Measurements from ENCODE around the gene AREG.

AREG gene

DNA sequence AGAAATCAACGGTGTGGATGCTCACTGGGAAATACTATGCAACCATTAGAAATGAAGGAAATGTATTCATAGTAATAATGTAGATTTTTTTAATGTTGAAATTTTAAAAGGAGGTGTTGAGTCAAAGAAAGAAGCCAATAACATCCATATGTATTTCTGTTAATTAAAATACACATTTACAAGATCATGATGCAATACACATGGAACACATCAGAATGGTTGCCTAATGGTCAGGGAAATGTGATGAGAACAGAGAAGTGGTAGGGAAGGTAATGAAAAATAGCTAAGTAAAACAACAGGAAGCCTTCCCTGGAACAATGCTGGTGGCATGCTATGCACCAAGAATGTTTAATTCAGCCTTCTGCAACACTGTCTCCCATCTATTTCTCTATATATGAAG is 18.2 kb downstream of the AREG start:
- no peak for DNase-seq (ENCODE audit: low read depth)

DNA sequence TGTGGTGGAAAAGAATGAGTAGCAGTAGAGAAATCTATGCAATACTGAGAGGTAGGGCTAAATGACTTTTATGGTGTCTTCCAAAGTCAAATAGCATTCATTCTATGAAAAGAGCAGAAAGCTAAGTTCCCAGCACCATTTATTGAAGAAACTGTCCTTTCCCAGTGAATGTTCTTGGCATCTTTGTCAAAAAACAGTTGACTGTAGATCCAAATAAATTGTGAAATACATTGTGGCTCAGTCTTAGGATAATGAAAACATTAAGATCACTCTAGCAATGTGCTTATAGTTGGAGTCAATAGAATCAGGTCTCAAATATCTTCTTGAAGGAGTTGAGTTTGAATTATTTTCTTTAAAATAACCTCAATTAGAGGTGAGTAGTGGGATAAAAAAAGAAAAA is 19.4 kb downstream of the AREG start:
- DNase-seq (ENCODE audit: low read depth), result no peak

DNA sequence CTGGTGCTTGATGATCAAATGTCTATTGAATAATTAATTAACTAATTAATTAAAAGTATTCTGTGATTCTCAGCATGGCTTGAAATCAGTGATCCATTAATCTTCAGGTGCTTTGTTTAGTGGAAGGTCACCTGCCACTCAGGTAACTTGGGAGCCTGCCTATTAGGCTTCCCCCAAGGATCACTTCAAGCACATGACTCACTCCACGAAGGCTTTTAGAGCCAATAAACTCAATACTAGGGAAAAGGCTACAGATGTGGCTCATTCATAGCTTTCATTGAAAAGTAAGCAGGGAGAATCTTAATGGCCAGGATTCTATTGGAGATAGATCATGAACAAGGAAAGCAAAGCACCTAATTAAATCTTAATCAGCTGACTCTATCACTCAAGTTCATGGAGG is 21.3 kb downstream of the AREG start:
- no peak for DNase-seq (ENCODE audit: low read depth)

DNA sequence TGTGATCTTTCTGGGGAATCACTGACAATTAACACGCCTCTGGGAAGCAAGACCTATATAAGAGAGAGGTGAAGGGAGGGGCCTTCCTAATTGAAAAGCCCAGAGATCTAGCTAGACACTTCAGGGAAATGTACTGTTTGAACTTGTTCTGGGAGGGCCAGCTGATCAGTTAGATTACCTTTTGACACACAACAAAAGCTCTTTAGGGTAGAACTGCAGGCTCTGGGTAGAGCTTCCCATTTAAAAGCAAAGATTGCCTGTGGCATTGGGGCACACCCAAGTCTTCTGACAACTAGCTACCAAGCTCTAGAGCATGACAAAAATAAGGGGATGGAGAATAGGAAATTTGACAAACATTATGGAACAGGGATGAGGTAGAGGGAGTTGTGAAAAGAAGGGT is 26.3 kb downstream of the AREG start:
- no peak for DNase-seq (ENCODE audit: low read depth)

DNA sequence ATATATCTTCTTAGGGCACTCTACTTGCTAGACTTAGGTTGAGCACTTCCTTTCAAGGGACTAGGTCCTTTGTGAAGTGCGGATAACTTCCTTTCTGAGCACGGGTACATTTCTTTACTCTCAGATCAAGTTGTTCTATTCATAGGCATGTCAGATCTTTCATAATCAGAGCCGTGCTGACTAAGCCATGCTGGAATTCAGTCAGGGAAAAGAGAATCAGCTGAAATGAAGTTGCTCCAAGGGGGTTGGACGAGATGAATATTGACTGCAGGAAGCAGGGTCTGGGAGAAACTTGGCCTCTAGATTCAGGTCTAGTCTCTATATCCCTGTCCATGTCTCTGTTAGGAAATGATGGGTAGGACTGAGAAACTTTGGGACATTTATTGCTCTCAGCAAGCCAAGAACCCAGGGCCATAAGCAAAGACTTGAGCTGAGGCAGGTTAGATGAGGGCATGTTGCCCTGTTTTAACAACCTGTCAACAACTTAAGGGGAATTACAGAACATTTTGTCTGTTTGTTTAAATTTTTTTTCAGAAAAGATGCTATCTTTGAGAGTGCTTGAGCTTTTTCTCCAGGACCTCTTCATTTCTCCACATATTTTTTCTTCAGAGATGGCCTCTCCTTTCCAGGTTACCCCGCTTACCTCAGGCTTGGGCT is 28.3 kb downstream of the AREG start:
- DNase-seq (ENCODE audit: low read depth), result no peak

DNA sequence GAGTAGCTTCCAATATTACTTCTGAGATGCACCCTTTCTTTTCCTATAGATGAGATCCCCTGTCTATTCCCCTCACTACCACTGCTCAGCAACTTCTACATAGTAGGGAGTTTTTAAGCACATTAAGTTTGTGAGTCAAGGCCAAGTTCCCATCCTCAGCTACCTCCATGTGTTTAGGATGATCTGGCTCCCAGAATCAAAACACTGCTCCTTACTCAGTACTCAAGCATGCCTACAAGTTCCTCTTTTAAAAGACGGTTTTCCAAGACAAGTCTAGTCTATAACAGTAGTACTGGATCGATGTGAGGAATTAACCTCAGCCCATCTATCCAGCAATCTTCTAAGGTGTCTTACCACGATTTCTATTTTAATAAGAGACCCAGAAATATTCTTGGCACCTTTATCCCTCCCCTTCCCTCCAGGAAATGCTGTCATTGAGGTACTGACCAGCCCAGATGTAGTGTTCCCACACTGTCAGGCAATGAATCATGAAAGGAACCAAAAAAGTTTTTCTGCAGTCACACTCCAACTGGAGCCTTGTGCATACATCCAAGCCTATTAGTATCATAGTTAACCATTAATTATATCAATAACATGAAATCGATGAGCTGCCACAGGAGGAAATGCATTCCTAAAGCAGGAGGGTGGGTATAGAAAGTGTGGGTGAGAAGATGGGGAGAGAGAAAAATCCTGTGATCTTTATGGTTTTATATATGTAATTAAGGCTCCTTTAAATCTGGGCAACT is 29.6 kb downstream of the AREG start:
- no peak for DNase-seq (ENCODE audit: low read depth)

DNA sequence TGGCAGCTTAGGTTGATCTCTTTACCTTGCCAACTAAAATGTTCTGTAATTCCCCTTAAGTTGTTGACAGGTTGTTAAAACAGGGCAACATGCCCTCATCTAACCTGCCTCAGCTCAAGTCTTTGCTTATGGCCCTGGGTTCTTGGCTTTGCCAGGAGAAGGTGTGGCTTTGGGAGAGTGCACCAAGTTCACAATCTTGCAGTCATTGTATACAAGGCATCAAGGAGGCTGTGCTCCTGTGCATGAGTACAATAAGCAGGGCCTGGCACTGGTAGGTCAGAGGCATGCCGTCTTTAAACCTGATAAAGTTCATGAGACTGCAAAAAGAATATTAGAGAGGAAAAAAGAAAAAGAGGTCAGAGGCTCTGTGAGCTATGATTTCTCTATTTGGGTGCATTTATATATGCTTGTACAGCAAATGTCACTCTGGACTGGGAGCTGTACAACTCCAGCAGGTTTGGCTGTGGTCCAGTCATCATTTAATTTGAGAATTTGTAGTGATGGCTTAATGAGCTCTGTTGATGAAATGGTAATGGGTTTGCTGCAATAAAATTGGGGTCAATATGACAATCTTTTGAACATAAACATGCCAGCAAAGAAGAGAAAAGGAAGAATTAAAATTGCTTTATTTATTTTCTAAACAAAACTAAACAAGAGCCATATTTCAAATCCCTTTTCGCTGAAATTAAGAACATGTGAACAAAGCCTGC is 30.3 kb downstream of the AREG start:
- DNase-seq (ENCODE audit: low read depth), result no peak

DNA sequence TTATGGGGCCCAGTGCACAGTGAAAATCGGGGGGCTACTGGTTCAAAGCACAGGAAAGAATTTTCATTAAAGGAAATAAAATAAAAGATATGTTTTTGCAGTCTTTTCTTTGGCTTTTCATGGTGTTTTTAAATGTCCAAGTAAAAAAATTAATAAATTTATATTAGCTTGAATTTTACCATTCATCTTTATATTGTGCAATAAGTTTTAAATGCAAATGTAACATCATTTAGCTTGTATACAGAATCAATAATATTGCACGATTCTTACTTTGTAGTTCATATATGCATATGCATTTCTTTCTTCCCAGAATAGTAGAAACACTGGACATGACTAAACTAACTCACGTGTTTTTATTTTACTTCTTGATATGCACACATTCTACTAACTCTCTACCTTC is 31.0 kb downstream of the AREG start:
- DNase-seq (ENCODE audit: low read depth), result no peak

DNA sequence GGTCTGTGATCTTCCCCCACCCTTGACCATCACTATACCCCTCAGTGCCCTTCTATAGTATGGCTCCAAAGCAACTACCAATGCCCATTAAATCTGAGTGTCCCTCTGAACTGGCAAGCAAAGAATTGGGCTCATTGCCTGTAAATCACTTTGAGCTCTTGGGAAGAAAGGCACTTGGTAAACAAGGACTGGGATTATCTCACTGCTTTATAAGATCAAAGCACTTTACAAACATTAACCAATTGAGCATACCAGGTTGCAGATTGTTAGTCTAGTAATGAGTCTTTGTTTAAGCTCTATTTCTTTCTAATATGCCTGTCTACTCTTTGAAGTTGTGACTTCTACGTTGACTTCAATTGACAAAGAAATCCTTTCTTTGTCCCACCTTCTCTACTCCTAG is 34.1 kb downstream of the AREG start:
- DNase-seq (ENCODE audit: low read depth), result no peak

DNA sequence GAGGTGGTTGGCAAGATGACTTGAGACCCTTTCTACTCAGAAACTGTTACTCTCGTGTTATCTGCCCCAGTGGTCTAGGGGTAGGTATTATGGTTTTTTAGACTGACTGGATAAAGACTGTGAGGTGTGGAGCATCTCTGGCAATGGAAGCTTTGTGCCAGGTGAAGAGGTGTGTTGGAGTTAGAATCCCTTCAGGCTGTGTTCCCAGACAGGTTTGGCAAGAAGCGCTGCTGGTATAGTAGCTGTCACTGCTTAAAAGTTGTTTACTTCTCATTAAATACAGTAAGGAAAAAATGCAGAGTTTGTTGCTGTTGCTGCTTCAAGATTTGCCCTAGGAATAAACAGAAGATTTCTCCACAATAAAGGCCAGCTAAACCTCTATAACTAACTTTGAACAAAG is 35.3 kb downstream of the AREG start:
- no peak for DNase-seq (ENCODE audit: low read depth)

DNA sequence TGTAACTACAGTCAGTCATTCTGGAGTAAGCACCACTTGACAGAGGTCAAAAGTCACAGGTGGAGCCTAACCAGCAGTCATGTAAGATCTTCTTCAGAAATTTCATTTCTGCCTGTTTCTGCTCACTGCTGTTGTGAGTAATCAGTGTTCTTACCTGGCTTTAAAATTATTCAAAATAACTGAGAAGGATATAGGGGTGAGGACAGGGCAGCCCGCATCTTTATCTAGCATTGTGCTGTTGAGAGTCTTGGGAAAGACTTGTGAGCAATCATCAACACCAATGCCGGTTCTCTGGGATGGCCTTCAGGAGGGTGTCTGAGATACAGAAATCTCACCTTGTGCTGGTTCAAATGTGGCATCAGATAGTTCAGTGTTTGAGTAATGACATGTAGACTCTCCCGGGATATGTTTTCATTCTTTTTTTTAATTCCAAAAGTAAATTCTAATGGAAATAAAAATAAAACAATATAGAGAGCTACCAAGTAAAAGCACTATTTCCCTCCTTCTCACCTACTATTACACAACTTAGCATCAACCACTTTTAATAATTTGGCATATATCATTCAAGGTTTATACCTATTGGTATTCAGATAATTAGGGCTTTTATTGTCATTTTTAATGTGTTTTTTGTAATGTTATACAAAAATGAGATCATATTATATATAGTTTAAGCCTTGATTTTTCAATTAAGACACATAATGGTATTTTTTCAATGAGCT is 37.1 kb downstream of the AREG start:
- no peak for DNase-seq (ENCODE audit: low read depth)

DNA sequence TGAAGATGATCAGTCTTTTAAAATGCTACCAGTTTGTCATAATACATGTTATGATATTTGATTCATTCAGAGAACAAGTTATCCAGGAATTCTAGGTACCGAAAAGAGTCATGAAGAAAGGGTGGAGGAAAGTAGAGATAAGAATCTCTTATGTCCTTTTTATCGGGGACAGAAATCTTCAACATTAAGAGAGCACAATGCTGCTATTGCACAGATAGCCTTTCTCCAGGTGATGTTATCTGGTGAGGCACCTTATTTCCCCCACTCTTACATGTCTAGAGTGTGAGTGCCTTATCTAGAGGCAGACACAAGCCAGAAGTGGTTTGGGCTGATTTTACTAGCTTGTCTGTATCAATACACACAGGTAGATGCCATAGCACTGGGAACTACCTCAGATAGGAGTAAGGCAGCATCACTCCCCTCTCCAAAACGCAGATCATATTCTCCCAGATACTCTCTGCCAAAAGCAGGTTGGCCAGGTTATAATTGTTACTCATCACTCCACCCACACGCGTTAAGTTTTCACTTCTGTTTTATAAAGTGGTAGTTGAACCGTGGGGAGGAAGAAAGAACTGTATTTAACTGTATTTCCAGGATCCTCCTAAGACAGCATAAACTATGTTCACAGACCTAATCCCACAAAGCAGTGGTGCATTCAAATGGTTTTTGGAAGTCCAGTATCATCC is 38.4 kb downstream of the AREG start:
- DNase-seq (ENCODE audit: low read depth), result no peak

DNA sequence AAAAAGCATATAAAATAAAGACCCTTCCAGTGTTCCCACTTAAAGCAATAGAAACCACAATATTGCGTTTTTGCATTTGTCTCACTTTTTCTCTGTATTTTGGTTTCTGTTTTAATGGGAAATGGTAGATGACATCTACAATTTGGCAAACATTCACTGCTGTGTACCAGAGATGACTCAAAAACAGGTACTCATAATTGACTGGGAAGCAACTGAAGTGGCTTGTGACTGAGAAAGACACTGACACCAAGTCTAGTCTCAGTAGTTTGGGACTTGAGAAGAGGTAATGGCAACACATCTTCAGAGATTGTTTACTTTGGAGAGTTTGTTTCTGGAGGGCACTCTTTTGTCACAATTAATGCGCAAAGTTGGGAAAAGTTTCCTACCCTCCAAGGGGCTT is 42.0 kb downstream of the AREG start:
- DNase-seq (ENCODE audit: low read depth), result no peak

DNA sequence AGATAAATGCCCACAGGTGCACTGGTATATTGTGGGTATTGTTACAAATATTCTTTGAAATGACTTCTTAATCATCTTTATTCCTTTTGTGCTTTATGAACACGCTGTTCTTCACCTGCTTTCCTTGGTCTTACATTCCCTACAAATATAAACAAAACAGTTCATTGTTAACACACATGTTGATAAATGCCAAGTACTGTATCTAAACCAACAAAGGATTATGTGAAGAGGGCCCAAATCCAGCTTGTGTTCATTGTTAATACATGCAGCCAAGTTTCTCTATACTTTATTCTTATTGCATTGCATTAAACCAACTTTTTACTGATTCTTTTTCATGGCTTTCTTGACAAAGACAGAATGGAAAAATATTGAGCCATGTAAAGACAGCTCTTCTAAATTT is 42.8 kb downstream of the AREG start:
- DNase-seq (ENCODE audit: low read depth), result no peak

DNA sequence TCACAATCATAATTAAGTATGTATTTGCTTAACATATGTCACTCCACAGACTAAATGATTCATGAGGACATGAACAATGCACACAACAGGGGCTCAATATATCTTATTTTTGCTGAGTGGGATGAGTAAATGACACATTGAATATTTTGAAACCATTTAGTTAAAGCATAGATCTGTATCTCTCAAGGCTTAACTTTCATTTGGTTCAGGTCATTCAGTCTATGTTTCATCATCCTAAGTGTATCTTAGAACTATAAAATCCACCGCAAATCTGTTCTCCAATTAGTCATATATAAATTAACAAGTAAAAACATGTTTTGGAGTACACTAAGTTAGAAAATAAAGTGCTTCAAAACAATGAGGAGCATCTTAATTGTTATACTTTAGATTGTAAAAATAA is 45.8 kb downstream of the AREG start:
- DNase-seq (ENCODE audit: low read depth), result no peak

DNA sequence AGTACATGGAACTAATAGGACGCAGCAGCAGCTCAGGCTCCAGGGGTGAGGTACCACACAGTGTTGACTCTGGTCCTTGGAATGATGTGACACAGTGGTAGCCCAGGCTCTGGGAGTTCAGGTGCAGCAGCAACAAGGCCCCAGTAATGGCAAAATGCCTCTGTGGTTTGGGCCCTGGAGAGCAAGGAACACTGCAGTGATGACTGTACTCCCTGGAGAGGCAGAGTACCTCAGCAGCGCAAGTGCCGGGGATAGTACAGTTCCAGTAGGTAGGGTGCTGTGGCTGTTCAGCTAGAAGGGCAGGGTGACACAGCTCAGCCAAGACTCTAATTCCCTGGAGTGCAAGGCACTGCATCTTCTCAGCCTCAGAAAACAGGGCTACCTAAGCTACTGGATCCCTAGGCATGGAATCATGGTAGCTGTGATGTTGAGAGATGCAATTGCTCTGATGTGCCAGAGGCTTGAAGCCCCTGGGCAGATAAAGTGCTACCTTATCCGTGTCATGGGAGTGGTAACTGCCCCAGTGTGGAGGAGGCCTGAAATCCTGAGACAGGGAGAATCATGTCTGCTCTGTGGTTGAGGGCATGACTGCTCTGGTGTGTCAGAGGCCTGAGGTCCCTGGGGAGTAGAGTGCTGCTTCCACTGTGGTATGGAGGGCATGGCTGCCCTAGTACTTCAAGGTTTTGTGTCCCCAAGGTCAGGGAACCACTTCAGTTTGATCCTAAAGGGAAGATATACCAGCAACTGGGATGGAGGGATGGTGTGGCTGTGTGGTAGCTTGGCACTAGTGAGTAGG is 55.2 kb downstream of the AREG start:
- no peak for DNase-seq (ENCODE audit: low read depth)

DNA sequence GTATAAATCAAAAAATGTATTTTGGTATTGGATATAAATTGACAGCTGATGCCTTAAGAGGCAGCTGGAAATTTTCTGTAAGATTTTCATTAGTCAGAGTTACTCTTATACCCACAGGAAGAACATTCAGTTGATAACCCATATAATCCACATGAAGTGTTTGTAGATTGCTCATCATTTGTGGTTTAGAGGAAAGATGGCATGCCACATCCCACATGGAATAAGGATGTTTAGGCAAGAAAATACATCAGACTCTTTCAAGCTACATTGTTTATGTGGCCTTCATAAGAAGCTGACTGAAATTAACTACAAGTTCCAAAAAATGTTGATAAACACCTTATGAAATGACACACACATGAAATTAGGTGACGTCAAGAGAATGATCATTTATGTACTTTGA is 56.6 kb downstream of the AREG start:
- DNase-seq (ENCODE audit: low read depth), result no peak

DNA sequence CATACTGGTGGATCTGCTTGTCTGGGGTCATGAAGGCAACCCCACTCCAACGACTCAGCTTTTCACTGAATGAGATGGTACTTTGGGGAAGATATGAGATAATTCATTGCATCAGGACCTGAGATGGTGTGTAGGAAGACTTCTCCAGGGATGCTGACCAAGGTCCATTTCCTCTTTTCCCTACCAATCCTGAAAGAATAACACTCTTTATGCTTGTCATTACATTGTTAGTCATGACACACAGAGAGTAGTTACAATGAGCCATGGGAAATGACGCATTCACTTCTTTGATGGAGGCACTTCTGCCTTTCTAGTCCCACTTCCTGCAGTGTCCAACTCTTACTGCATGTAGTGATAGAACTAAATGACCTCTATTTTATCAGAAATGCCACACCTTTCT is 58.6 kb downstream of the AREG start:
- DNase-seq (ENCODE audit: low read depth), result no peak

DNA sequence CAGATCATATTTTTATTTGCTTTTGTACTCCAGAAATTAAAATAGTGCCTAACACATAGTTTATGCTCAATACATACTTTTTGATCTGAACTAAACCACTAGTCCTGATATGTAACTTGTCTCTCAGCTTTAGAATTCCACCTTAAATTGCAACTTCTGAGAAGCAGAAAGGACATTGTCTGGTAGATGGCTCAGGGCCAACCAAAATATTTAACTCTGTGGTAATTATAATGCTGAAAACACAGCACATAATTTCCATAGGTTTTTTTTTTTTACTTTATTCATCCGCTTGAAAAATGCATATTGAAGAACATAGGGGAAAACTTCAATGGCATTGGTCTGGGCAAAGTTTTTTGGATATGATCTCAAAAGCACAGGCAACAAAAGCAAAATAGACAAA is 59.3 kb downstream of the AREG start:
- DNase-seq (ENCODE audit: low read depth), result no peak
